GM21390 (cell line): ENCODE data around the gene AKAP12.

Experiments
- ATAC-seq: cut with Tn5 transposase; IDR thresholded peaks from one replicate; pipeline ENCODE4 v1.9.1; 2021; ENCODE audit not compliant: unreplicated experiment

Gene AKAP12, protein sequence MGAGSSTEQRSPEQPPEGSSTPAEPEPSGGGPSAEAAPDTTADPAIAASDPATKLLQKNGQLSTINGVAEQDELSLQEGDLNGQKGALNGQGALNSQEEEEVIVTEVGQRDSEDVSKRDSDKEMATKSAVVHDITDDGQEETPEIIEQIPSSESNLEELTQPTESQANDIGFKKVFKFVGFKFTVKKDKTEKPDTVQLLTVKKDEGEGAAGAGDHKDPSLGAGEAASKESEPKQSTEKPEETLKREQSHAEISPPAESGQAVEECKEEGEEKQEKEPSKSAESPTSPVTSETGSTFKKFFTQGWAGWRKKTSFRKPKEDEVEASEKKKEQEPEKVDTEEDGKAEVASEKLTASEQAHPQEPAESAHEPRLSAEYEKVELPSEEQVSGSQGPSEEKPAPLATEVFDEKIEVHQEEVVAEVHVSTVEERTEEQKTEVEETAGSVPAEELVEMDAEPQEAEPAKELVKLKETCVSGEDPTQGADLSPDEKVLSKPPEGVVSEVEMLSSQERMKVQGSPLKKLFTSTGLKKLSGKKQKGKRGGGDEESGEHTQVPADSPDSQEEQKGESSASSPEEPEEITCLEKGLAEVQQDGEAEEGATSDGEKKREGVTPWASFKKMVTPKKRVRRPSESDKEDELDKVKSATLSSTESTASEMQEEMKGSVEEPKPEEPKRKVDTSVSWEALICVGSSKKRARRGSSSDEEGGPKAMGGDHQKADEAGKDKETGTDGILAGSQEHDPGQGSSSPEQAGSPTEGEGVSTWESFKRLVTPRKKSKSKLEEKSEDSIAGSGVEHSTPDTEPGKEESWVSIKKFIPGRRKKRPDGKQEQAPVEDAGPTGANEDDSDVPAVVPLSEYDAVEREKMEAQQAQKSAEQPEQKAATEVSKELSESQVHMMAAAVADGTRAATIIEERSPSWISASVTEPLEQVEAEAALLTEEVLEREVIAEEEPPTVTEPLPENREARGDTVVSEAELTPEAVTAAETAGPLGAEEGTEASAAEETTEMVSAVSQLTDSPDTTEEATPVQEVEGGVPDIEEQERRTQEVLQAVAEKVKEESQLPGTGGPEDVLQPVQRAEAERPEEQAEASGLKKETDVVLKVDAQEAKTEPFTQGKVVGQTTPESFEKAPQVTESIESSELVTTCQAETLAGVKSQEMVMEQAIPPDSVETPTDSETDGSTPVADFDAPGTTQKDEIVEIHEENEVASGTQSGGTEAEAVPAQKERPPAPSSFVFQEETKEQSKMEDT (N-terminal part only)

DNA sequence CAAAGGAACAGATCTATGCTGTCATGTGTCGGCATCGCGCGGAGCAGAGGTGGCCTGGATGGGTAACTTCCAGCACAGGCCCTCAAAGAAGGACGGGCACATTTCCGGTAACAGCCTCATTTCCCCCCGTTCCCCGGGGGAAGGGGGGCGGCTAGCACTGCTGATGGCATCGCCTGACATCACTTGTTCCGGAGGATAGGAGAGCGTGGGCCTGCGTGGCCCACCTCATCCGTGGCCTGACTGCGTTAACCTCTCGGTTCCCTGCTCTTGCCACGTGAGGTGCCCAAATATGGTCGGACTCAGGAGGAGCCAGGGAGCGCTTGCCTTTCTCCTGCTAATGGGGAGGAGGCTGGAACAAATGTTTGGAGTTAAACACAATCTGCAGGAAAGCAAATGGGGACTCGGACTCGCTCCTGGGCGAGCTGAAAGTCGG is at the start of gene AKAP12:
Gene AKAP12, plus strand, starts transcription at position 365 of the 433 bp plus-strand sequence. CDS start 596 bp downstream, outside the sequence.
- ATAC-seq: no peak

DNA sequence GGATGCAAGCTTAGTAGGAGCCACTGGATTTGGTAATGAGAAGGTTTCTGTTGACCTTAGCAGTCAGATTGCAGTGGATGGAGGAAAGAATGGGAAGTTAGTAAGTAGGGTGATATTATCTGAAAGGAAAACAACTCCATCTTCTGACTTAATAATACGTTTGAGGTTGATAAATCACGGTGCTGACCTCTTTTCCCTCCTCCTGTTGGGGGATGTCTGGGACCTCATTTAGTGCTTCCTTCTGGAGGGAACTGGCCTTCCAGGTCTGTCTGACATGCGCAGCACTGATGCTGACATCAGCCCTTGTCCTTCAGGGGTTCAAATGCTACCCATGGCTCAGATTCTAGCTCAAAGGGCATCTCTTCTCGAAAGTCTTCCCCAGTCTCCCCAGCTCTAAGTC is 48.2 kb upstream of the AKAP12 start:
- no peak for ATAC-seq

DNA sequence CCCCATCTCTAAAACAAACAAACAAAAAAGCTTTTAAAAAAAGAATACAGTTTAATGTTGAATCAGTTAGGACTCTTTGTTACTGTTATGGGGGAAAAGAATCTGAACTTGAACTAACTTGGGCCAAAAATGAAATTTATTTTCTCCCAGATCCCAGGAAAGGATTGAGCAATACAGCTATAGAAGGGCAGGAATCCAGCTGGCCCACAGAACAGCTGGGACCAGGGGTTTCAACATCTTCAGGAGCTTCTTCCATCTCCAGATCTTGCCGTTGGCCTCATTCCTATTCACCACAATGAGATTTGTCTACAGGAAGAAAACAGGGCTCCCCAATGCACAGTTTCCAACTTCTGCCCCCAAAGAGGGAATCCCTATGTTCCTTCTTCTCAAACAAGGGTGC is 43.2 kb upstream of the AKAP12 start:
- ATAC-seq: no peak

DNA sequence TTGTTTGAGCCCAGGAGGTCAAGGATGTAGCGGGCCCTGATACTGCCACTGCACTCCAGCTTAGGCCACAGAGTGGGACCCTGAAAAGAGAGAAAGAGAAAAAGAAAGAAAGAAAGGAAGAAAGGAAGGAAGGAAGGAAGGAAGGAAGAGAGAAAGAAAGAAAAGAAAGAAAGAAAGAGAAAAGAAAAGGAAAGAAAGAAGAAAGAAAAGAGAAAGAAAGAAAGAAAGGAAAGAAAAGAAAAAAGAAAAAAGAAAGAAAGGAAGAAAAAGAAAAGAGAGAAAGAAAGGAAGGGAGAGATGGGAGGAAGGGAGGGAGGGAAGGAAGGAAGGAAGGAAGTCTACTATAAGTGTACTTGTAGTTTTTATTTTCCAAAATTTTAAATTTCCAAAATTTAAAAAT is 42.2 kb upstream of the AKAP12 start:
- no peak for ATAC-seq

DNA sequence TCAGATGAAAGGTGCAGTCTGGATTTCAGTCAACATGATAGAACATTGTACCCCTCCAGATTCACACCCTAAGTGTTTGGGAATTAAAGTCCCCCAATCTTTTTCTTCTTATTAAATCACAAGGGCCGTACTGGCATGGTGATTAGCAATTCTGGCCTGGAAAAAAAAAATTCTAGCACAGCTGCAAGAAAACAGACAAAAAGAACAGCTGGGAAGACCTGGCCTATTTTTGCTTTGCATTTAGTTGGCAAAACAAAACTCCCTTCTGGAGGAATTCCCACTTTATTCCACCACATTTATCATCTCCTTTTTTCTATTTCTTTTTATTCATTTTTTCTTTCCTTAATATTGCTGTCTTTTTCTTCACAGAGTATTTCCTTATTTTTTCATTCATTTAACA is 39.8 kb upstream of the AKAP12 start:
- no peak for ATAC-seq

DNA sequence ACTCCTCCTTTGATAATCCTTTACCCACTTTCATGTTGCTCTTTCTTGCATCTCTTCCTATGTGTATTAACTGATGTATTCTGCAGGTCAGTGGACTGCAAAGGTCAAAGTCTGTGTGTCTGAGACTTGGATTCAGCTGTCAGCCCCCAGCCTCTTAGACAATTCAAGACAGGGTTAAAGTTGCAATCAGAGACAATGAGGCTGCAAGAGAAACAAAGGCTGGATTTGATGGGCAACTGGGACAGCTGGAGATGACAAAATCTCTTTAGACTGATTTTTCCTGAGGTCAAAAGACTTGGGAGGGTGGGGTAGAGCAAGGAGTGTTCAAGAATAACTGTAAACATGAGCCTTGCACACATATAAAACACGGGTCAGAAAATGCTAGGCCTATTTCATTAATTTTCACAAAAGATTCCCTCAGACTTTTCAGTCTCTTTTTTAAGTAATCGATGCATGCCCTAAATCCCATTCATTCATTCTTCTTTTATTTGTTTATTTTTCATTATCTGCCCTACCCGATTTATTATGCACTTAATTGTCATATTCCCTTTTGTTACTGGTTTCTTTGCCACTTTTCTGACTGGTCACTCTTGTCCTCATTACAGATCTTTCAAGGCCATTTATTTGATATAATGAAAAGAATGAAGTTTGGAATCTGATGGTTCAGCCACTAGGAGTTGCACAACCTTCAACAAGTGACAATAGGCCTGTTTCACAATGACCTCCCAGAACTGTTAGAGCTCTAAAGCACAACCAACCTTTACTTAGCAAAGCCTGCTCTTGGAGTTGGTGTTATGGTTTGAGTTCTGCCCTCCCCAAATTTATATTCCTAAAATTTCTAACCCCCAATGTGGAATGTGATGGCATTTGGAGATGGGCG is 33.8 kb upstream of the AKAP12 start:
- no peak for ATAC-seq

DNA sequence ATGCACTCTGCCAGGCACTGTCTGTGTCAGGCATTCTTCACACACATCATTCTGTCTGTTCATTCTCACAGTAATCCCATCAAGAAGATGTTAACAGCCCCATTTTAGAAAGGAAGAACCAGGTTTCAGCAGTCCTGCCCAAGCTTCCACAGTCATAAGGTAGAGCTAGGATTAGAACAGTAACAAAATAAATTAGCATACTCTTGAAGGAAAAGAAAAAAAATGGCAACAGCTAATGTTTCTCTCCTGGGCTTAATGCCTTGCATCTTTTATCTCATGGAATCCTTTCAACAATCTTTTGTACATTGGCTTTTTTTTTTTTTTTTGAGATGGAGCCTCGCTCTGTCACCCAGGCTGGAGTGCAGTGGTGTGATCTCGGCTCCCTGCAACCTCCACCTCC is 32.1 kb upstream of the AKAP12 start:
- no peak for ATAC-seq

DNA sequence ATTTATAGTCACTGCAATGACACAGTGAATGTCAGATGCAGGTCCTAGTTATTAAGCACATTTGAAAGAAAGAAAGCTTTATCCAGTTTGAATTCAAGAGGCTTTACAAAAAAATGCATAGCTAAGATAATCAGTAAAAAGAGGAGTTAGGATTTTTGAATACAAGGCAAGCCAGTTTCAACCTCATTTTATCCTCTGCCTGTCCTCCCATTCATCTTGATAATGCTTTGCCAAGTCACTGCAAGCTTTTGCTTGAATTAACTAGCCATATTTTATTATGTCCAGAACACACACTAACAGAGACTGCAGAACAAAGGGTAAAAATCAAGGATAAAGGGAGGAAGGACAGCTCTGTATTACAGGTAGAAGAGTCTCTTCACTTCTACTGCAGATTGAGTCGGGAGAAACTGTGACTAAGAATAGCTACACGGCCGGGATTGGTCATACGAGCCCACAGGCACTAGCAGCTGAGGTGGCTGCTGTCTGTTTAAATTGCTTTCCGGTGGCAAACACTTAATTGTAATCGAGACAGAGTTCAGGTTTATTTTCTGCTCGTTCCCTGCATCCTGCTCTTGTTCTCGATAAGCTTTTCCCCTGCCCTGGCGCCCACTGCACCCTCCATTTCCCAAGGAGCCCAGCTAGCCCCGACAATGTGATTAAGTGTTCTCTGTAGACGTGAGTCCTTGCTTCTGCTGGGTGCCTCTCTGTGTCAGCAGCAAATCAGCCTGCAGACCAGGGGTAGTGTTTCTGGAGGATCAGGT is 30.5 kb upstream of the AKAP12 start:
- ATAC-seq: no peak

DNA sequence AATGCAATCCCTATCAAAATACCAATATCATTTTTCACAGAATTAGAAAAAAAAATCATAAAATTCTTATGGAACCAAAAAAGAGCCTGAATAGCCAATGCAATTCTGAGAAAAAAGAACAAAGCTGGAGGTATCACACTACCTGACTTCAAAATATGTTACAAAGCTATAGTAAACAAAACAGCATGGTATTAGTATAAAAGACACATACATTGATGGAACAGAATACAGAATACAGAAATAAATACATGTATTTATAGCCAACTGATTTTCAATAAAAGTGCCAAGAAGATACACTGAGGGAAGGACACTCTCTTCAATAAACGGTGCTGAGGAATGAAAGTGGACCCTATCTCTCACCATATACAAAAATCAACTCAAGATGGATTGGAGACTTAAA is 28.7 kb upstream of the AKAP12 start:
- ATAC-seq: no peak

DNA sequence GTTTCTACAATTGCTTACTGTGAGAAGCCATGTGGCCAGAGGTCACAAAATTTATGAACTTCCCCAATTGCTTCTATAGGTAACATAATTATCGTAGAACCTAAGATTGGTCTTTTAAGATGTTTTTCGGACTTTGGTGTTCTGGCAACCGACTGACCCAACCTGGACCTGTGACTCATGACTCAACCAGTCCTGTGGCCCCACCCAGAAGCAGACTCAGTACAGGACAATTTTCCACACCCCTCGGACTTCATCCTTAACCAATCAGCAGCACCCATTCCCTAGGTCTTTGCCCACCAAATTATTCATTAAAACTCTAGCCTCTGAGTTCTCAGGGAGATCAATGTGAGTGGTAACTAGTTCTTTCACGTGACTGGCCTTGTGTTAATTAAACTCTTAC is 26.4 kb upstream of the AKAP12 start:
- no peak for ATAC-seq

DNA sequence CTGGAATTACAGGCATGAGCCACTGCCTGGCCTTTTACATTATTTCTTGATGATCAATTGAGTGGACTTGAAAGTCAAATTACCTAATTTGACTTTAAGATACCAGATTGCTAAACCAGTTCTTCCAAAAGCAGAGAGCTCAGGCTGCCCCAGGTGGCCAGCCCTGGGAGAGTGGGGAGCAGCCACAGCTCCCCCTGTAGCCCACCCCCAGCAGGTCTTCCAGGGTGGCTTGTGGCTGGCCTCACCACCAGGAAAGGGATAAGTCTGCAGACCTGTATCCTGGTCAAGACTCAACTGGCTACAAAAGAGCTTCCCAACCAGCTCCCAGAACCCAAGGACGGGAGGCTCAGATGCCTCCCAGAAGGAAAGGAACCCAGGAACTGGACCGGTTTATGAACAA is 23.8 kb upstream of the AKAP12 start:
- ATAC-seq: no peak

DNA sequence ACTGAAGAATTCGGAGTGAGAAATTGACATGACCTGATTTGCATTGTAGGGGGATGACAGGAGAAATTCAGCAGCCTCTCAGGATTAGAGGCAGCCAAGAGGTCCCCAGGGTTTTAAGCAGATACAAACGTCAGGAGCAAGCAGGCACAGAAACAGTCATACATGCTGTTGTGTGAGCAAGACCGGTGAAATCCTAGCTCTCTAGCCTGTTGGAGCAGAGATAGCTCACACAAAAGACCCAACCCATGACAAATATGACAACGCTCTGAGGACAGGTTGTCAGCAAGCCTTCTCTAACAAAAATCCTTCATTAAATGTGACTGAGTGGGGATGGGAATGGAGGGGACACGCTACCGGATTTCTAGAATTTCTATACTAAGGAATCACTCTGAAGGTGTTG is 23.0 kb upstream of the AKAP12 start:
- ATAC-seq: no peak

DNA sequence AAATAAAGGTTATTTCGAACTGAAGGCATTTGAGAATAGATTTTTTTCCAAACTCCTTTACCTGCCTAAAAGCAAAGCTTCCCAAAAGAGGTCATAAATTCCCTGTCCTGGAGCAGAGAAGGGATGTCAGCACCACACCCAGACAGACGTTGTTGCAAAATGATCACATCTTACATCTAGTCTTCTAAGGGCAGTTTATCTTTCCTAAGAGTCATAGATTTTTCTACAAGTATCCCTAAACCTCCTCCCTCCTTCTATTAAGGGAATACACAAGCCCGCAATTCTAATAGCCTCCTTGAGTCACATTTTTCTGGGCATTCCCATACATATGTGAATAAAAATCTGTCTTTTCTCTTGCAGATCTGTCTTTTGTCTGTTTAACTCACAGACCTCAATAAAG is 20.6 kb upstream of the AKAP12 start:
- ATAC-seq: no peak

DNA sequence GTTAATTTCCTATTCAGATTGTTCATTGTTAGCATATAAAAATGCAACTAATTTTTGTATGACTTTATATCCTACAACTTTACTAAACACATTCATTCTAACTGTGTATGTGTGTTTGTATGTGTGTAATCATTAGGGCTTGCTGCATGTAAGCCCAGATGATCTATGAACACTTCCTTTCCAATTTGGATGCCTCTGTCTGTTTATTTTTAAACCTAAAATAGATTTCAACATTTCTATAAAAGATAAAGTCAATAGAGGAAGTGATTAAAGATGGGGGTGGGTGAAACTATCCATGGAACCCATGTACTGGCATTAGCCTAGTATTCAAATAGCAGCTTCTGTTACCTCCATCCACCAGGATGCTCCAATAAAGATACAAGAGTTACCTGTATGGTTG is 15.7 kb upstream of the AKAP12 start:
- ATAC-seq: no peak

DNA sequence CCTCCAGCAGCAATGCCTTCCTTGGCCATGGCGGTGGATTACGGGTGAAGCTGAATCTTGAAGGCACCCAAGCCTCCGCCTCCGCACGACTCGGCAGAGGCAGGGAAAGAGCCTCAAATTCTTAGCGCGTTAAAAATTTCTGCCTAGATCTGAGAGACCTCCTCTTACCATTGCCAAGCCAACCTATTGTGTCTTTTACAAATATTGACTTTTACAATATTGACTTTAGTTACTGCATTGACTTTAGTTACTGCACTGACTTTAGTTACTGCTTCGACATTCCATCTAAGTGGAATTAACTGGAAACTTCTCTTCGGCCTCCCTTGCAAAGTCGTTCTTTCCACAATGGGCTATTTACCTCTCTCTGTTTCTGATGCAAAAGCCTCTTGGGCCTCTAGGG is 13.8 kb upstream of the AKAP12 start:
- no peak for ATAC-seq

DNA sequence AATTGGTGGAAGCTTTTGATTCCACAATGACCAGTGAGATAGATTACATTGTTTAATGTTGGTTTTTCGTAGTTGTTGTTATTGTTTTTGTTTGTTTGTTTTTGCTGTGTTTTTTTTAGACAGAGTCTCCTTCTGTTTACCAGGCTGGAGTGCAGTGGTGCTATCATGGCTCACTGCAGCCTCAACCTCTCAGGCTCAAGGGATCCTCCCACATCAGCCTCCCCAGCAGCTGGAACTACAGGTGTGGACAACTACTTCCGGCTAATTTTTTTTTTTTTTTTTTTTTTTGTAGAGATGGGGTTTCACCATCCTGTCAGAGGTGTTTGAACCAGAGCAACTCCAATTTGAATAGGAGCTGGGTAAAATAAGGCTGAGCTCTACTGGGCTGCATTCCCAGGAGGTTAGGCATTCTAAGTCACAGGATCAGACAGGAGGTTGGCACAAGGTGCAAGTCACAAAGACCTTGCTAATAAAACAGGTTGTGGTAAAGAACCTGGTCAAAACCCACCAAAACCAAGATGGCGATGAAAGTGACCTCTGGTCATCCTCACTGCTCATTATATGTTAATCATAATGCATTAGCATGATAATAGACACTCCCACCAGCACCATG is 10.9 kb upstream of the AKAP12 start:
- no peak for ATAC-seq

DNA sequence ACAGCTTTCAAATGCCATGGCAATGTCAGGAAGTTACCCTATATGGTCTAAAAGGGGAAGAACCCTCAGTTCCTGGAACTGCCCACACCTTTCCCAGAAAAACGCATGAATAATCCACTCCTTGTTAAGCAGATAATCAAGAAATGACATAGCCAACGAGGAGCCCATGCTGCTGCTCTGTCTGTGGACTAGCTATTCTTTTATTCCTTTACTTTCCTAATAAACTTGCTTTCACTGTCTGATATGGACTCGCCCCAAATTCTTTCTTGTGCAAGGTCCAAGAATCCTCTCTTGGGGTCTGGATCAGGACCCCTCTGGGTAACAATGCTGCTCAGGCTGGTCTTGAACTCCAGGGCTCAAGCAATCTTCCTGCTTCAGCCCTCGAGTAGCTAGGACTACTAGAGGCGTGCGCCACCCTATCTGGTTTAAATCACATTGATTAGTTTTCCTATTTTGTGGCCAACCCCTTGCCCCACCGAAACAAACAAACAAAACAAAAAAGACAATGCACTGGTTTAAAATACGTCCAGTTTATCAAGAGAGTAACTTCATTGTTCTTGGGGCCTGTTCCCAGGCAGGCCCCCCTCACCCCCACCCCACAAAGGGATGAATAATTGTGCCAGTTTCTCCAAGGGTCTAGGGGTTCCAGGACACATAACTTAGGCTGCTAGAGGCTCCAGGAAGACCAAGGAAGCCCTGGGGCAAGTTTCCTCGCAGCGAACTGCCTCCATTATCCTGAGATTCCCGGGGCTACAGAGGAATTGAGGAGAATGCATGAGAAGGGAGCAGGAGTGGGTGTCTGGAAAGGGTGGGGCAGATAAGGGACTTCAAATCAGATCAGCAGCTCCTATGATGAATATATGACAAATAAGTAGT is 10.1 kb upstream of the AKAP12 start:
- no peak for ATAC-seq

DNA sequence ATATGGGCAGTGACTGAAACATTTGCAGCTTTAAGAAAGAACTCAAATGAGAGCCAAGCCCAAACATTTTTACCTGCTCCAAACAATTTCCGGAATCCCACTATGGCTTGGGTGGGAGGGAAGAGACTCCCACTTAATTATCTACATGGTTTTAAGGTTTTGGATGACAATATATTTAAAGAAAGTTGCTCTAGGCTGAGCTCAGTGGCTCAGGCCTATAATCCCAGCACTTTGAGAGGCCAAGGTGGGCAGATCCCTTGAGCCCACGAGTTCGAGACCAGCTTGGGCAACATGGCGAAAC is 9.5 kb upstream of the AKAP12 start:
- ATAC-seq: no peak

DNA sequence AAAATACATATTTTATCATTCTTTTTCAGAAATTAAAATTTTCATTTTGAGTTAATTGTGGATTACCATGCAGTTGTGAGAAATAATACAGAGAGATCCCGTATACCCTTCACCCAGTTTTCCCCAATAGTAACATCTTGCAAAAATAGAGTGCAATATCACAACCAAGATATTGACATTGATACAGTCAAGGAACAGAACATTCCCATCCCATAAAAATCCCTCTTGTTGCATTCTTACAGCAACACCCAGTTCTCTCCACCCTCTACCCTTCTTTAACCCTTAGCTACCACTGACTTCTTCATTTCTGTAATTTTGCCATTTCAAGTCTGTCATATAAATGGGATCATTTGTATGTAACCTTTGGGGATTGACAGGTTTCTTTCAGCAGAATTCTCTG is 6.9 kb upstream of the AKAP12 start:
- no peak for ATAC-seq
